GM12801 (cell line): ENCODE measurements around the gene ERC1.

ENCODE experiments used
- TF ChIP-seq, protein P1 (sequence below): IDR thresholded peaks from one replicate; pipeline ENCODE4 v1.5.1; 2011; ENCODE audit warnings: control low read depth; ENCODE audit not compliant: insufficient read length; ENCODE audit errors: extremely low read depth

ERC1 gene

DNA sequence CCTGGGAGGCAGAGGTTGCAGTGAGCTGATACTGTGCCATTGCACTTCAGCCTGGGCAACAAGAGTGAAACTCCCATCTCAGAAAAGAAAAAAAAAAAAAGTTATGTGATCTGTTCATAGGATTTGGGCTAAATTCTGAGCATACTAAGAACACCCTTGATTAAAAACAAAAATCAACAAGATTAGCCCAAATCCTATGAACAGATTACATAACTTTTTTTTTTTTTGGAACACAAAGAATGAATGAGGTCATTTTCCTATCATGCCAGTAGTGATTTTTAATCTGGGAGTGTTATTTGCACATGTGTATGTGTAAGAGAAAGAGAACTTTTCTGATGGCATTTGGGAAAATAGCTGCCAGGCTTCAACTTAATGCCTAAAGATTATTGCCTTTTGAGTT lies 208.7 kb downstream of the ERC1 start:
- TF ChIP-seq, protein P1, sequence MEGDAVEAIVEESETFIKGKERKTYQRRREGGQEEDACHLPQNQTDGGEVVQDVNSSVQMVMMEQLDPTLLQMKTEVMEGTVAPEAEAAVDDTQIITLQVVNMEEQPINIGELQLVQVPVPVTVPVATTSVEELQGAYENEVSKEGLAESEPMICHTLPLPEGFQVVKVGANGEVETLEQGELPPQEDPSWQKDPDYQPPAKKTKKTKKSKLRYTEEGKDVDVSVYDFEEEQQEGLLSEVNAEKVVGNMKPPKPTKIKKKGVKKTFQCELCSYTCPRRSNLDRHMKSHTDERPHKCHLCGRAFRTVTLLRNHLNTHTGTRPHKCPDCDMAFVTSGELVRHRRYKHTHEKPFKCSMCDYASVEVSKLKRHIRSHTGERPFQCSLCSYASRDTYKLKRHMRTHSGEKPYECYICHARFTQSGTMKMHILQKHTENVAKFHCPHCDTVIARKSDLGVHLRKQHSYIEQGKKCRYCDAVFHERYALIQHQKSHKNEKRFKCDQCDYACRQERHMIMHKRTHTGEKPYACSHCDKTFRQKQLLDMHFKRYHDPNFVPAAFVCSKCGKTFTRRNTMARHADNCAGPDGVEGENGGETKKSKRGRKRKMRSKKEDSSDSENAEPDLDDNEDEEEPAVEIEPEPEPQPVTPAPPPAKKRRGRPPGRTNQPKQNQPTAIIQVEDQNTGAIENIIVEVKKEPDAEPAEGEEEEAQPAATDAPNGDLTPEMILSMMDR, result no peak

DNA sequence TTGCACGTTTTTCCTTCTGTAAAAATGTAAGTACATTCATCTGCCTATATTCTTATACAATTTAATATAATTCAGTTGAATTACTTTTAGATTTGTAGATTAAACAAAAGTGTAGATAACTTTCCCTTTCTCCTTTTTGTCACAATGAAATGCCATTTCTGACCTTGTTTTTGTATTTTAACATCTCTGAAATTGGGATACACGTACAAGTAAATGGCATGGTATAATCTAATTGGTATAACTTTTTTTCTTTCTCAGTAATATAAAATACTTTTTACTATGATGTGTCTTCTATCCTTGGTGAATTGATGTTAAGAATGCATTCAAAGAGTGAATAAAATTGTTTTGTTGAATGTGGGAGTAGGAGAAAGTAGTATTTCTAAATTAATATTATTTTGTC lies 210.0 kb downstream of the ERC1 start:
- TF ChIP-seq, protein P1, result no peak

DNA sequence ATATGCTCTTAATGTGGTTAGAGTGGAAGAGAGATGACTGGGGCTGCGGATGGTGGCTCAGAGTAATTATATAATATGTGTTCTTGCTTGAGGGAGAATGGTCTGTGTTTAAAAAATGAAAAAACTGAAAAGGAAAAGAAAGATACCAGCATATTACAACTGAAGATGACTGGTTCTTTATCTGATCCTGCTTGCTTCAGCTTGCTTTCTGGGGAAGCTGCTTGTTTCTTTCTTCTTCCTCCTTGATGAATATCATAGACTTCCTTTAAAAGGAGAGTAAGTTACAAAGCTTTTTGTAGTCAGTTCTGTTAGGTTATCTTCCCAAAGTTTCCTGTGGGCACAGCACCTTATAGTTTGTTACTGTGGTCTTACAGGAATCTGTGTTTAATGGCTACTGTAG lies 210.9 kb downstream of the ERC1 start:
- TF ChIP-seq, protein P1, result no peak

DNA sequence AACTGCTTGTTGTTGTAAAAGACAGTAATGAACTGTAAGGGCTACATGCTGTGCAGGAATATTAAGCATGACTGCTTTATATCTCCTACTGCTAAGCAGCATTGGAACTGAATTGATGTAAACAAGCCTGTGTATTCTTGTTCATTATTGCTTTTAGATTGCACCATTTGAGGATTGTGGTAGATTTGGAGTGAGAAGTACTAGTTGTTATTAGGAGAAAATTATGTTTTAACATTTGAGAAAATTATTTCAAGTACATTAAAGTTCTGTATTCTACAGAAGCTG lies 212.7 kb downstream of the ERC1 start:
- TF ChIP-seq, protein P1, result no peak

DNA sequence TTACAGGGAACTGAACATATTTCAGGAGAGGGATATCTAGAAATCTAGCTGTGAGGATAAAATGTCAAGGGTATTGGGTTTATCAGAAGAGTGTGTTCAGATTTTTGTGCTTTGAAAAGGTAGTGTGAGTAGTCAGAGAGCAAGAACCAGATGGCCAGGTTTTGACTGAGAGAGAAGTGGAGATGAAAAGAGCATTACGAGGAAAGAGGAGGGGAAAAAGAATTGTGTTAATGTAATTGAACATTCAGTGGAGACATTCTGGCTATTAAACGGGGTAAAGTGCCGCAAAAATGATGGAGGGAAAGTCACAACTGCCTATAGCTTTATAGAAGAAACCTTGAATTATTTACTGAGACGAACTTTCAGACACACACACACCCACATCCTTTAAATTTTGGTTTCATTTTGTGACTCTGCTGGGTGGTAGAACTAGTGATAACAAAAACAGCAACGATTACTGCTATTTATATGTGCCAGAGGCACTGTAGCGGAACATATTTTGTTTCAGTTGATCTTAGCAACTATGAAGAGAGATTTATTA lies 213.6 kb downstream of the ERC1 start:
- TF ChIP-seq, protein P1, result no peak

DNA sequence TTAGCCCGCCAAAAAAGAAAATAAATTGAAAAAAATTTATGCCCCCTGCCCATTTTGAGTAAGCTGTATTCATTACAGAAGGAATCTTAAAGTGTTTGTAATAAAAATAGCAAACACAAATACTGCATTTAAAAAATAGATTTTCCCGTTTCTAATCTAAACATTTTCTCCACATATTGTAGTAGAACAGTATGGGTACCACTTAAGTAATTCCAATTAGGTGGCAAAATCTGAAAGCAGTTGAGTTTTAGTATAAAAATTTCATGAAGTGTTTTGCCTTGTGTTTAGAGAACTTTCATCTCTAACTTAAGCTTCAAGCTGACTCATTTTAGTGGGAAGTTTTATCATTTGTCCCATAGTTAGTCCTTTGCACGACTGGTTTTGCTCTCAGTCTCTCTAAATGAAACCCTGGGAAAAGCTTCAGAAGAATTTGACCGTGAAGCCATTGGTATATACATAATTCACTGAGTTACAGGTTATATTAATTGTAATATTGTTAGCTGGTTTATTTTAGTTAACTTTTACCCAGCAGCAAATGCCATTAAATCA lies 214.6 kb downstream of the ERC1 start:
- TF ChIP-seq, protein P1, result no peak

DNA sequence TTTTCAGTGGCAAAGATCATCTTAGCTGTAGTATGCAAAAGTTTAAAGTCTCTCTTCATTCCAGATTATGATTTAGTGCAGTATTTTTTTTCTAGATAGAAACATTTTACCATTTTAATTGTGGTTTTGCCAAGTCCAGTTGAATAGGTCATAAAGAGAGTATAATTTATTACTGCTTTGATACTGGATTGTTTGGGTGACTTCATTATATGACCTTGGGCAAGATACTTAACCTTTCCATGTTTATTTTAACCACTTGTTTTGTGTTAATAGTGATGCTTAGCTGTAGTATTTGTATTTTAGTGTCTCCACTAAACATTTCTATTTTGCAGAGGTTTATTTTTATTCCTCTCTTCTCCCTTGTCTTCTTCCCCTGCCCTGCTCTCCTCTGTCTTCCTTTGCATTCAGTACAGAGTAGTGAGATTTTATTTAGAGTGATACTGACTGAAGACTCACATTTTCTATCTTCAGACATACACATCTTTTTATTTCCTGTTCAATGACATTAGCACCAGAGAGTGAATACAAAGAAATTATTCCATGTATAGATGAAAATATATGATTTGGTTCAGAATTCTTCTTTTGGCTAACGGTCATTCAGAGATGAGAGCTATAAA lies 215.2 kb downstream of the ERC1 start:
- TF ChIP-seq, protein P1, result no peak
